ENCODE measurements around the gene IQCH.

- no peak for TF ChIP-seq CTCF (conservative IDR thresholded peaks at IDR 0.05; ENCODE audit: low read depth, low read length)
- TF ChIP-seq EZH2phosphoT487 (IDR thresholded peaks at IDR 0.05; ENCODE audit: borderline replicate concordance, low read length), result no peak
Measured at GRCh38 chr15:67248011-67248505, 6.5 kb upstream of the IQCH start.

Measured in PC-3 (cell line).